ENCODE results near the gene S100A7A. TPM values are rescaled to one million over a fixed set of nuclear protein-coding genes. Genes with fewer than 3 reads are reported as not detected.
"Not testable (repeated sequence)": the region's sequence is repeated elsewhere in the genome, so short reads cannot be mapped to it uniquely, and the experiment has no call there.

Gene S100A7A
- total and polyA plus RNA-seq, 2 donors (not counting 3 experiments of a cell fraction or from before 2014, with no cell fraction given), result not detected

DNA sequence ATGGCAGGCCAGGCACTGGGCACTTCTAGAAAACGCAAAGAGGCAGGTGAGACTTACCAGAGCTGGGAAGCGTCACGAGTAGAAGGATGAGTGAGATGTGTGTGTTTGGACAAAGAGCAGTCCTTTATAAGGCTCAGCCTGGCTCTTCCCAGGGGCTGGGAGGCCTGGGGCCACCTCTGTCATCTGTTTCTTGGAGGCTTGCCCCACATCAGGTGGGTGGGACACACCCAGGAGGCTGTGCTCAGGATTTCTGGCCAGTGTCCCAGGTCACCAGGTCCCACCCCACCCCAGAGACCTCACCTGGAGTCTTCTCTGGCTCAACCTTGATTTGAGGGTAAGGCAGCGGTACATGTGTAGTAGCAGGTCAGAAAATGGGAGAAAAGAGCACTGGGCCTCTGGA is 44.2 kb downstream of the S100A7A start, which contains the start of gene S100A7:
Gene S100A7 (minus strand): TSS at position 101 of the 400 bp plus-strand sequence. CDS start 1,638 bp downstream, outside the sequence.
- BruUV-seq (replicated peaks), result no TSS peak
- Histone ChIP-seq H3K4me1 (ENCODE audit: control insufficient read depth, extremely low read depth, insufficient read depth, low read length) (no peaks in the 10 kb centered on the region), H2AFZ (ENCODE audit: low read depth, low read length) (no peak within 1 kb of the TSS), H3K9me1 (replicated peaks; ENCODE audit: control insufficient read depth, extremely low read depth, insufficient read depth, low read length) (no peaks in the 10 kb centered on the region), H3K36me3 (ENCODE audit: control insufficient read depth in 2 of 2, extremely low read depth in 1 of 2, insufficient read depth in 2 of 2, low read length in 2 of 2) (no peaks in the 10 kb centered on the region), H3K4me3 (replicated peaks in 1 of 3; ENCODE audit: insufficient read depth in 1 of 3, low read depth in 1 of 3, low read length in 3 of 3) (no peak within 1 kb of the TSS), H4K20me1 (replicated peaks; ENCODE audit: control insufficient read depth, extremely low read depth, insufficient read depth, low read length) (no peaks in the 10 kb centered on the region), H3K27me3 (ENCODE audit: control insufficient read depth in 2 of 2, insufficient read depth in 2 of 2, low read length in 2 of 2) (peaks cover 0 to 2% of the 10 kb centered on the region in 2 experiments), H3K4me2 (ENCODE audit: insufficient read depth, low read length) (no peak within 1 kb of the TSS), H3K9ac (replicated peaks; ENCODE audit: extremely low read depth, insufficient read depth, low read length) (no peak within 1 kb of the TSS), H3K79me2 (ENCODE audit: control insufficient read depth, insufficient read depth, low read length) (no peaks in the 10 kb centered on the region), H3K27ac (ENCODE audit: insufficient read depth, low read depth, low read length) (no peak within 1 kb of the TSS), H3K9me3 (replicated peaks; ENCODE audit: control insufficient read depth, insufficient read depth, low read length) (no peaks in the 10 kb centered on the region)
- dilution Hi-C loops (cut with MboI; ENCODE audit: extremely low pct_ligation_motif_present, low sequenced_read_pairs), result no loop called here
- ChIA-PET CTCF (no interaction called here), POLR2A (no interaction called here)
- intact Hi-C loops (cut with micrococcal nuclease), result no loop called here
- no peak for FAIRE-seq
- TF ChIP-seq EZH2 (IDR thresholded peaks at IDR 0.05; ENCODE audit: borderline replicate concordance, low read depth, low read length, severe bottlenecking) (no peak), MYC (IDR thresholded peaks at IDR 0.05; ENCODE audit: low read depth, low read length) (no peak), JUN (IDR thresholded peaks at IDR 0.05; ENCODE audit: borderline replicate concordance, insufficient read depth, insufficient read length, low read depth) (no peak), POLR2AphosphoS5 (IDR thresholded peaks at IDR 0.05; ENCODE audit: insufficient read depth, low read depth, low read length) (no peak), CTCF (IDR thresholded peaks at IDR 0.05; ENCODE audit: extremely low read depth in 1 of 2, insufficient read depth in 1 of 2, low read depth in 1 of 2, low read length in 2 of 2) (no peak), FOS (IDR thresholded peaks at IDR 0.05; ENCODE audit: borderline replicate concordance, insufficient read depth, low read length) (no peak), GATA2 (IDR thresholded peaks at IDR 0.05; ENCODE audit: insufficient read depth, insufficient read length, low read depth, low read length) (no peak), POLR2A (IDR thresholded peaks at IDR 0.05; ENCODE audit: low read depth, low read length) (no peak)
- TF ChIP-seq, protein P1, sequence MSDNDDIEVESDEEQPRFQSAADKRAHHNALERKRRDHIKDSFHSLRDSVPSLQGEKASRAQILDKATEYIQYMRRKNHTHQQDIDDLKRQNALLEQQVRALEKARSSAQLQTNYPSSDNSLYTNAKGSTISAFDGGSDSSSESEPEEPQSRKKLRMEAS (IDR thresholded peaks at IDR 0.05; ENCODE audit: insufficient read depth, insufficient read length), result no peak
- DNase-seq (ENCODE audit: low read depth, low spot score), result no peak

DNA sequence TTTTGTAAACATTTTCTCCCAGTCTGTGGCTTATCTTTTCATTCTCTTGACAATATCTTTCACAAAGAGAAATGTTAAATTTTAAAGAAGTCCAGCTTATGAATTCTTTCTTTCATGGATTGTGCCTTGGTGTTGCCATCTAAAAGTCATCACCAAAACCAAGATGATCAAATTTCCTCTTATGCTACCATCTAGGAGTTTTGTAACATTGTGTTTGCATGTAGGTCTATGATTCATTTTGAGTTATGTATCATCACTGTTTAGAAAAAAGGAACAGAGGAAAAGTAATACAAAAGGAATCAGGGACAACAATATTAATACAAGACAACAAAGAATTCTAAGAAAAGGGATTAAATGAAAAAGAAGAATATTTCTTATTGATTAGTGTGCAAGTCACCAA is 46.4 kb downstream of the S100A7A start:
- H3K4me3 ChIP-seq (replicated peaks in 1 of 3; ENCODE audit: insufficient read depth in 1 of 3, low read depth in 1 of 3, low read length in 3 of 3); POLR2A ChIA-PET; H3K9me3 ChIP-seq (replicated peaks; ENCODE audit: control insufficient read depth, insufficient read depth, low read length); FAIRE-seq; H3K27me3 ChIP-seq (ENCODE audit: control insufficient read depth in 2 of 2, insufficient read depth in 2 of 2, low read length in 2 of 2); dilution Hi-C loops (cut with MboI; ENCODE audit: extremely low pct_ligation_motif_present, low sequenced_read_pairs); H3K9ac ChIP-seq (replicated peaks; ENCODE audit: extremely low read depth, insufficient read depth, low read length); H3K36me3 ChIP-seq (ENCODE audit: control insufficient read depth in 2 of 2, extremely low read depth in 1 of 2, insufficient read depth in 2 of 2, low read length in 2 of 2); H3K27ac ChIP-seq (ENCODE audit: insufficient read depth, low read depth, low read length); H3K79me2 ChIP-seq (ENCODE audit: control insufficient read depth, insufficient read depth, low read length); CTCF ChIA-PET; H2AFZ ChIP-seq (ENCODE audit: low read depth, low read length); intact Hi-C loops (cut with micrococcal nuclease); BruUV-seq (replicated peaks); H3K9me1 ChIP-seq (replicated peaks; ENCODE audit: control insufficient read depth, extremely low read depth, insufficient read depth, low read length); H4K20me1 ChIP-seq (replicated peaks; ENCODE audit: control insufficient read depth, extremely low read depth, insufficient read depth, low read length); DNase-seq (ENCODE audit: low read depth, low spot score); H3K4me2 ChIP-seq (ENCODE audit: insufficient read depth, low read length); H3K4me1 ChIP-seq (ENCODE audit: control insufficient read depth, extremely low read depth, insufficient read depth, low read length): not testable (repeated sequence)

Measured in endothelial cell of umbilical vein (primary cell).